Thoracic aorta (tissue), 2 donors: ENCODE measurements around the gene CCDC179. TPM values are rescaled to one million over a fixed set of nuclear protein-coding genes. Genes with fewer than 3 reads are reported as not detected.

Experiments
- ATAC-seq: fragments of 150-250 bp; one replicate; pipeline ENCODE4 v1.8.0; 2017; ENCODE audit warnings: low read depth; ENCODE audit not compliant: insufficient number of reproducible peaks, low FRiP score
- DNase-seq: peaks from one replicate; pipeline ENCODE4 v3.0.0-alpha.2; 2020; ENCODE audit warnings: low spot score
- H3K27ac ChIP-seq, 2 donors: fragments of 200-600 bp; sonication (generic); 1 replicate in 1 of 2; 2 replicates in 1 of 2; pipeline ENCODE4 v1.5.1; 2016; ENCODE audit warnings: mild to moderate bottlenecking in 2 of 2, moderate library complexity in 2 of 2
- H3K27me3 ChIP-seq: fragments of 200-600 bp; sonication (generic); replicated peaks from 2 replicates; pipeline ENCODE4 v1.6.0; 2016; ENCODE audit warnings: mild to moderate bottlenecking; ENCODE audit not compliant: insufficient read depth
- H3K36me3 ChIP-seq: fragments of 200-600 bp; sonication (generic); one replicate; pipeline ENCODE4 v1.5.1; 2016
- H3K4me1 ChIP-seq, 2 donors: fragments of 200-600 bp; sonication (generic); 1 replicate in 1 of 2; 2 replicates in 1 of 2; pipeline versions ENCODE4 v1.5.1 to v1.6.0; 2016; ENCODE audit warnings: low read depth in 2 of 2, mild to moderate bottlenecking in 1 of 2; ENCODE audit not compliant: control insufficient read depth in 1 of 2
- H3K4me3 ChIP-seq: fragments of 200-600 bp; sonication (generic); 2 replicates; pipeline ENCODE4 v1.5.1; 2016; ENCODE audit warnings: mild to moderate bottlenecking
- H3K9me3 ChIP-seq: fragments of 200-600 bp; sonication (generic); 2 replicates; pipeline ENCODE4 v1.5.1; 2016
- CTCF ChIP-seq: fragments of 200-600 bp; sonication (generic); IDR thresholded peaks from one replicate; pipeline ENCODE4 v1.5.1; 2019; ENCODE audit warnings: antibody characterized with exemption
- total RNA-seq, 2 donors: library from RNA; depleted of rRNA; stranded (reverse); fragments of >200 nt; gene quantifications; one replicate each; pipeline versions ENCODE4 v1.1.0 to v1.2.3, GENCODE V29; 2016

CCDC179 gene
- total RNA-seq, 2 donors from 2014 or later = not detected

DNA sequence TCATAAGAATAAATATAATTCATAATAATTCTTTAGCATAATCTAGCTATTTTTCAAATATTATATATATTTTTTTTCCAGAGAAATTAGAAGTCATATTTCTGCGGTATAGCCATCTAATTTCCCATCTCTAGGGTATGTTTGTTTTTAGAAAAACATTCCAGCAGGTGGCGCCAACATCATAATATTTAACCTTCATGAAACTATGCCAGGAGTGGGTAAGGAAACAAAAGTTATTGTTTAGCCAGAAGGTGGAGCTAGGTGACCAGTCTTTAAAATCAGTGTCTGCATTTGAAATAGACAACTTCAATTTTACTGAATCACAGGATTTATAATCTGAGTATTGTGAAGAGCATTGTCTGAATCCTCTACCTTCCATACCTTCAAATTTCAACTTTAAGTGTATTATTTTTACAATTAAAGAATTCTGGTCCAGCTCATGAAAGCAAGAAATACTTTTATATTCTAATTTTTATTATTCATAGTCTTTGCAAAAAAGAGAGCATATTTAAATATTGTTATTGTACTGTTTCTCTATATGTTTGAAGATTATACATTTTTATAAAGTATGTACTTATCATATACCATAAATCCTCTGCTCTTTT lies 15.7 kb upstream of the CCDC179 start:
- peak; percentile 60 for TF ChIP-seq CTCF
- H3K4me3 ChIP-seq = no peak overlapping the region
- H3K9me3 ChIP-seq = no peaks in the 10 kb centered on the region
- no peaks in the 10 kb centered on the region for H3K27me3 ChIP-seq
- no peak overlapping the region for H3K27ac ChIP-seq
- no peaks in the 10 kb centered on the region for H3K4me1 ChIP-seq
- DNase-seq = peak; percentile 17
- H3K36me3 ChIP-seq = no peaks in the 10 kb centered on the region
- ATAC-seq = peak; percentile 86

DNA sequence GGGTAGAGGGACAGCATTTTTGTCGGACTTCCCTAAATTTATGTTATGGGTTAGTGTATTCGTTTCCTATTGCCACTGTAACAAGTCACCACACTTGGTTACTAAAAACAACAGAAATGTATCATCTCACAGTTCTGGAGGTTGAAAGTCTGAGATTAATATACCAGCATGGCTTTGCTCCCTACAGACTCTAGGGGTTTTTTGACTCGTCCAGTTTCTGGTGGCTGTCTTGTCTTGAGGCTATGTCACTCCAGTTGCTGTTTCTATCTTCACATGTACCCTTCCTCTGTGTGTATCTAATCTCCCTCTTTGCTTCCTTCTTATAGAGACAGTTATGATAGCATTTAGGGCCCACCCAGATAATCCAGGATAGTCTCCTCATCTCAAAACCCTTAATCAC lies 9.1 kb upstream of the CCDC179 start:
- Histone ChIP-seq H3K4me1 (no peaks in the 10 kb centered on the region), H3K27me3 (no peaks in the 10 kb centered on the region), H3K27ac (no peak overlapping the region), H3K36me3 (no peaks in the 10 kb centered on the region), H3K4me3 (no peak overlapping the region), H3K9me3 (no peaks in the 10 kb centered on the region)
- DNase-seq (no peak), ATAC-seq (no peak)
- TF ChIP-seq CTCF = no peak

GRCh38 chr11:22859756-22860155 lies 518 bp downstream of the CCDC179 start:
- no peaks in the 10 kb centered on the region for H3K9me3 ChIP-seq
- no peaks in the 10 kb centered on the region for H3K36me3 ChIP-seq
- no peak for TF ChIP-seq CTCF
- ATAC-seq (no peak), DNase-seq (no peak)
- no peaks in the 10 kb centered on the region for H3K27me3 ChIP-seq
- no peak overlapping the region for H3K27ac ChIP-seq
- no peaks in the 10 kb centered on the region for H3K4me1 ChIP-seq
- no peak overlapping the region for H3K4me3 ChIP-seq

DNA sequence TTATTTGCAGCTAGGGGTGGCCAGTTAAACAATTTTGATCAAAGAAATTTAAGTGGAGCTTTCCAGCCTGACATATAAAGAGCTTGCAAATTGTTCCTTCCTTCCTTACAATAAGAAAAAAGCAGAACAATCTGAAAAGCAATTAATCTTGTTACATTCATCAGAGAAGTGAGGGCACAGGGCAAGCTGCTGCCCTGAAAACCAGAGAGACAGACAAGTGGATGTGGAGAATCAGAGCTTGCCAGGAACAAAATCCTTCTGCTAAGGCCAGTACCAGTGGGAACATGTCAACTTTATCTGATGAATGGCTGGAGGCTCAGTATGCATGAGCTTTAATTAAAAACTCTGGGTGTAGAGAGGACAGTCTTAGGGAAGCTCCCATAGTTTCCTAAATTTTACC lies 8.8 kb downstream of the CCDC179 start:
- H3K4me3 ChIP-seq = no peak overlapping the region
- TF ChIP-seq CTCF = no peak
- no peaks in the 10 kb centered on the region for H3K9me3 ChIP-seq
- ATAC-seq (no peak), DNase-seq (no peak)
- H3K27me3 ChIP-seq = no peaks in the 10 kb centered on the region
- no peak overlapping the region for H3K27ac ChIP-seq
- H3K36me3 ChIP-seq = no peaks in the 10 kb centered on the region
- no peaks in the 10 kb centered on the region for H3K4me1 ChIP-seq

DNA sequence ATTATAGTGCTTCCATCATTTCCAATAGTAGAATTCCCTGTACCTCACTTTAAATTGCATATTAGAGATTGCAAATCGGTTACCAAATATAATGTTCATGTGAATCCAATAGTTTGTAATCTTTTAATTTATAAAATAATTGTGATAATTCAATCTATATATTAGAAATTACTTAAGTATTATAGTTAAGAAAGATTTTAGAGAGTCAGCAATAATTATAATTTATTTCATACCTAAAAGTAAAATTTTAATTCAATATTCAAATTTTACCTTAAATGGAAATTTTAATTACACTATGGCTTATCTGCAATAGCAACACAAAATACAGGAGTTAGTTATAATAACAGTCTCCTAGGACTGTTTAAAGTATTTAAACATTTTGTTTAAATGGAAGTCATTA lies 13.5 kb downstream of the CCDC179 start:
- Histone ChIP-seq H3K4me1 (no peaks in the 10 kb centered on the region), H3K27me3 (no peaks in the 10 kb centered on the region), H3K27ac (no peak overlapping the region), H3K36me3 (no peaks in the 10 kb centered on the region), H3K9me3 (no peaks in the 10 kb centered on the region), H3K4me3 (no peak overlapping the region)
- ATAC-seq (no peak), DNase-seq (no peak)
- TF ChIP-seq CTCF = no peak
